Cardiac septum (tissue), 1 donor: ENCODE results near the gene SUPT3H. TPM values are rescaled to one million over a fixed set of nuclear protein-coding genes. Genes with fewer than 3 reads are reported as not detected.
"Not testable (repeated sequence)": the region's sequence is repeated elsewhere in the genome, so short reads cannot be mapped to it uniquely, and the experiment has no call there.

ENCODE experiments used
- DNase-seq: peaks from one replicate; pipeline ENCODE4 v3.0.0-alpha.2; 2020; ENCODE audit warnings: low spot score
- intact Hi-C: fragments of 100-400 bp; cut with DNase I; formaldehyde crosslinking; loops from one replicate; pipeline ENCODE4 v1.14.0; 2022
- total RNA-seq: library from RNA; stranded (reverse); fragmentation: NEBNext Ultra II Directional; extraction: Animal tissue kit (Norgen Biotek cat#: 25700); gene quantifications from one replicate; pipeline ENCODE4 v1.2.1, GENCODE V29; 2021
- donor health status: DM: no; HTN: no; CAD: no.

SUPT3H gene
- total RNA-seq, 1 donor from 2014 or later: 6.2 TPM

DNA sequence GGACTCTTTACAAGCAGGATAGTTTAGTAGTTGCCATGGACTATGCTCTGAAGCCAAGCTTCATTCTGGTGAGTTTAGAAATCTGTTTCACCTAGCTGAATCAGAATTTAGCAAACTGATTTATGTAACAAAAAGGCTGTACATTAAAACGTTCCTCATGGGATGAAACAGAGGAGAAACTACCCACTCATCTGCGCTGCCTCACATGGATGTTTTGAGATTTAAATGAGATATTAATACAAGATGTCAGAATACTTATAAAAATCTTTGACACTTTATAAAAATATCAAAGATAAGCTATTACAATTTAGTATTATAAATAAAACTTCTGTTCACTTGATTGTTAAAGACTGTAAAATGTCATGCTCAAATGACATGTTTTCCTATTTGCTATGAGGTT, 32.8 kb downstream of the SUPT3H start:
- intact Hi-C loops: no loop called here

GRCh38 chr6:45328523-45328922, 49.2 kb downstream of the SUPT3H start:
- intact Hi-C loops: loop anchor here (5.0 kb wide), 1 partner anchor 211 kb away; no protein-coding TSS in a partner anchor

More for the DNA sequence above, 32.8 kb downstream of the SUPT3H start:
- DNase-seq: no peak

GRCh38 chr6:45327956-45328522, 49.7 kb downstream of the SUPT3H start, which contains the start of gene RUNX2:
TSS of gene RUNX2 (plus strand) at chr6:45328330. CDS start at chr6:45328727, 397 bp downstream.
- no peak for DNase-seq
- intact Hi-C loops: loop anchor here (5.0 kb wide), 1 partner anchor 211 kb away; no protein-coding TSS in a partner anchor

More at GRCh38 chr6:45328523-45328922, 49.2 kb downstream of the SUPT3H start:
- DNase-seq: no peak

- intact Hi-C loops: loop anchor here (5.0 kb wide), 1 partner anchor 210 kb away; no protein-coding TSS in a partner anchor
- DNase-seq: no peak
Observed at GRCh38 chr6:45326698-45327417, 50.9 kb downstream of the SUPT3H start.

DNA sequence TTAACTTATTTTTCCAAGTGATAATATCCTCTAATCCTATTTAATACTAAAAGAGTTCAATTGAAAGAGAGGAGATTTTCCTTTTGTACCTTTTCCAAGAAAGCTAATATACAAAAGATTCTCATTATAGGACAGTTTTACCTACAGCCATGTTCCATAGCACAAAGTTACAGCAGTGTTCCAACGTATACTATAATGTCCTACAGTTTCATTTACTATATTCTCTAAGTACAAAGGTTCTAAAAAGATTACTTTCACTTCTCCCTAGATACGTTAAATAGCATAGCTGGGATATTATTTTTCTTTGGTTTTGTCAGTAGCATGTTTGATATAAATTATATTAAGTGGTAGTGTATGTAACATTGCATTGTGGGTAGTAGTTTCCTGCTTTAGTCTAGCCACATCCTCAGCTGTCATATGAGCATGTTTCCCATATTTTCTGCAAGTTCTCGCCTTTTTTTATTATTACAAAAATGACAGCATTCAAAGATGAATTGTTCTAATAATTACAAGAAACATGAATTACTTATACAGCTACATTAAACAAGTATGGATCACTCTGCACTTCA, 54.0 kb downstream of the SUPT3H start:
- intact Hi-C loops: no loop called here

GRCh38 chr6:45320349-45320748, 57.4 kb downstream of the SUPT3H start:
- DNase-seq: no peak
- intact Hi-C loops: no loop called here

More for the DNA sequence above, 54.0 kb downstream of the SUPT3H start:
- DNase-seq: no peak

DNA sequence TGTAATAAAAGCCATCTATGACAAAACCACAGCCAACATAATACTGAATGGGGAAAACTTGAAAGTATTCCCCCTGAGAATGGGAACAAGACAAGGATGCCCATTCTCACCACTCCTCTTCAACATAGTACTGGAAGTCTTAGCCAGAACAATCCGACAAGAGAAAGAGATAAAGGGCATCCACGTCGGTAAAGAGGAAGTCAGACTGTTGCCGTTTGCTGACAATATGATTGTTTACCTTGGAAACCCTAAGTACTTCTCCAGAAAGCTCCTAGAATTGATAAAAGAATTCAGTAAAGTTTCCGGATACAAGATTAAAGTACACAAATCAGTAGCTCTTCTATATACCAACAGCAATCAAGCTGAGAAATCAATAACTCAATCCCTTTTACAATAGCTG, 63.6 kb downstream of the SUPT3H start:
- intact Hi-C loops: no loop called here
- no peak for DNase-seq

DNA sequence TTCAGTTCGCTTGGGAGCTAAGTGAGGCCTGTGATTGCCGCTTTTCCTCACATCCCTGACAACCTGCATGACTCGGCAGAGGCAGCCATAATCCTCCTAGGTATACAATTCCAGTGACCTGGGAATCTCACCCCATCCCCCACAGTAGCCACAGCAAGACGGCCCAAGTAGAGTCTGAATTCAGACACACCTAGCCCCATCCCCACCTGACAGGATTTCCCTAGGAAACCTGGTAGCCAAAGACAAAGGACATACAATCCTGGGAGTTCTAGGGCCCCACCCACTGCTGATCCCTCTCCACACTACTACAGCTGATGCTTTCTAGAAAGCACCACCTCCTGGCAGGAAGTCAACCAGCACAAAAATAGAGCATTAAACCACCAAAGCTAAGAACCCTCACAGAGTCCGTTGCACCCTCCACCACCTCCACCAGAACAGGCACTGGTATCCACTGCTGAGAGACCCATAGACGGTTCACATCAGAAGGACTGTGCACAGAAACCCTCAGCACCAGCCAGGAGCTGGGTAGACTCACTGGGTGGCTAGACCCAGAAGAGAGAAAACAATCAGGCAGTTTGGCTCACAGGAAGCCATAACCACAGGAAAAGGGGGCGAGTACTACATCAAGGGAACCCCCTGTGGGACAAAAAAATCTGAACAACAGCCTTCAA, 67.5 kb downstream of the SUPT3H start:
- intact Hi-C loops: no loop called here
- DNase-seq: no peak

GRCh38 chr6:45305546-45305945, 72.2 kb downstream of the SUPT3H start:
- intact Hi-C loops: loop anchor here (10.0 kb wide), 1 partner anchor 399 kb away; no protein-coding TSS in a partner anchor
- DNase-seq: no peak

DNA sequence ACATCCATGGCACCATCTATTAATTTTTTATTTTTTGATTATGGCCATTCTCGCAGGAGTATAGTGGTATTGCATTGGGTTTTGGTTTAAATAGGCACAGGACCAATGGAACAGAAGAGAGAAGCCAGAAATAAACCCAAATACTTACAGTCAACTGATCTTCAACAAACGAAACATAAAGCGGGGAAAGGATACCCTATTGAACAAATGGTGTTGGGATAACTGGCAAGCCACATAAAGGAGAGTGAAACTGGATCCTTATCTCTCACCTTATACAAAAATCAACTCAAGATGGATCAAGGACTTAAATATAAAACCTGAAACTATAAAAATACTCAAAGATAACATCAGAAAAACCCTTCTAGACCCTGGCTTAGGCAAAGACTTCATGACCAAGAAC, 74.9 kb downstream of the SUPT3H start:
- DNase-seq: no peak
- intact Hi-C loops: loop anchor here (10.0 kb wide), 1 partner anchor 402 kb away; no protein-coding TSS in a partner anchor

DNA sequence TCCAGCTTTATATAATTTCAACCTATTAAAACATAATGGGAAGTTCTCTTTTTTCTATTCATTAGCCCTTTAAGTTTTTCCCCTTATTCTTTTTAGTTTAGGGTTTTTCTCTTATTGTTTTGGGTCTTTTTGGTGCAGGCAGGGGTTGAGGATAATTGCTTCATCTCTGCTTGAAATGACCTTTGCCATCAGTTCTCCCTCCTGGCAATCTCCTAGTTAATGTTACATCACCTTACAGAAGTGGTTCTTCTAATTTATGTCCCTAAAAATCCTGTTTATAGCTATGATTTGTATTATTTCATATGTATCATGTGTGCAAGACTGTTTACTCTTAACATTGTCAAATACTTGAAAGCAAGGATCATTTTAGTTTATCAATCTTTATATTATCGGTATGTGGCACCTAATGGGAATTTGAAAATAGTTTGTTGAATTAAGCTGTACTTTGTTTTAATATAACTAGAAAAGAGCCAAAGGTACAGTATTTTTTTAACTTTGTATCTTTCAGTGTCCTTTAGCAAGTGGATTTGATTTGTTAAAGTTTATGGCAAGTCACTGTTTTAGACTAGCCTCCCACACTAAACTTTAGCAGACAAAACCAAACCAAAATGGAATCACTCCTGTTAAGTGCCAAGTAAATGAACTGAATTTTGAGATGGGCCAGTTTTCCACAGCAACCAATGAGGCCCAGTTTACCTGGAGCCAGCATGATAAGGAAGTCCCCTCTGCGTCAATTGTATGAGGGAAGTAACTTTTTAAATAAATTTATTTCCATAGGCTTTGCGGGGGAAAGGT, 76.2 kb downstream of the SUPT3H start:
- intact Hi-C loops: loop anchor here (10.0 kb wide), 1 partner anchor 403 kb away; no protein-coding TSS in a partner anchor
- DNase-seq: no peak

- intact Hi-C loops: loop anchor here (10.0 kb wide), 1 partner anchor 404 kb away; no protein-coding TSS in a partner anchor
- no peak for DNase-seq
Observed at GRCh38 chr6:45300736-45301135, 77.0 kb downstream of the SUPT3H start.

- intact Hi-C loops: no loop called here
- no peak for DNase-seq
Observed at GRCh38 chr6:45299096-45299581, 78.6 kb downstream of the SUPT3H start.

GRCh38 chr6:45297320-45297719, 80.4 kb downstream of the SUPT3H start:
- intact Hi-C loops: no loop called here
- no peak for DNase-seq

- intact Hi-C loops, DNase-seq: not testable (repeated sequence)
Observed at GRCh38 chr6:45294065-45294701, 83.6 kb downstream of the SUPT3H start.

DNA sequence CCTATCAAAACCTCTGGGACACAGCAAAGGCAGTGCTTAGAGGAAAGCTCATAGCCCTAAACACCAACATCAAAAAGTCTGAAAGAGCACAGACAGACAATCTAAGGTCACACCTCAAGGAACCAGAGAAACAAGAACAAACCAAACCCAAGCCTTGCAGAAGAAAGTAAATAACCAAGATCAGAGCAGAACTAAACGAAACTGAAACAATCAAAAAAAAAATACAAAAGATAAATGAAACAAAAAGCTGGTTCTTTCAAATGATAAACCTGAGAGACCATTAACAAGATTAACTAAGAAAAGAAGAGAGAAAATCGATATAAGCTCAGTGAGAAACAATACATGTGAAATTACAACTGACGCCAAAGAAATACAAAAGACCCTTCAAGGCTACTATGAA, 84.4 kb downstream of the SUPT3H start:
- intact Hi-C loops: no loop called here
- DNase-seq: no peak

DNA sequence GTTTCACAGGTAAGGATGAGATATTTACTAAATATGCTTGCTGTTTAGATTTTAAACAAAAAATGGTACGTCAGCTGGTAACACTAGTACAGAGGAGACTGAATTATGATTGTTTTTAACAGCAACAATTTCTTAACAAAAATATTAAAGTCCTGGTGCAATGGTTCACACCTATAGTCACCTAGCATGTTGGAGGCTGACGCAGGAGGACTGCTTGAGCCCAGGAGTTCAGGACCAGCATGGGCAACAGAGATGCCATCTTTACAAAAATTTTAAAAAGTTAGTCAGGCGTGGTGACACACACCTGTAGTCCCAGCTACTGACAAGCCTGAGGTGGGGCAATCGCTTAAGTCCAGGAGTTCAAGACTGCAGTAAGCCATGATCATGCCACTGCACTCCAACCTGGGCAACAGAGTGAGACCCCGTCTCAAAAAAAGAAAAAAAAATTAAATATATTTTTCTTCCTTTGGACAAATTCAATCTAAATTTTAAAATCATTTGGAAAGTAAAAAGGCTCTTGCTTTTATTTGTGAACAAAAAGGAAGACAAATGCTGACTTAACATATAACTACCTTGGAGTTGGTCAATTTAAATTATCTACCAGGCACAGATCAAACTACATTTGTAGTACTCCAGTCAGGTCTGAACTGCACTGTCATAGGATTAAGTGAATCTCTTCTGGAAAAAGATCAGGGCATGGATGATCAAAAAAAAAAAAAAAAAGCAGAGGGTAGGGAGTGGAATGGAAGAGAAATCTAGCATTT, 87.8 kb downstream of the SUPT3H start:
- intact Hi-C loops: no loop called here
- DNase-seq: no peak

DNA sequence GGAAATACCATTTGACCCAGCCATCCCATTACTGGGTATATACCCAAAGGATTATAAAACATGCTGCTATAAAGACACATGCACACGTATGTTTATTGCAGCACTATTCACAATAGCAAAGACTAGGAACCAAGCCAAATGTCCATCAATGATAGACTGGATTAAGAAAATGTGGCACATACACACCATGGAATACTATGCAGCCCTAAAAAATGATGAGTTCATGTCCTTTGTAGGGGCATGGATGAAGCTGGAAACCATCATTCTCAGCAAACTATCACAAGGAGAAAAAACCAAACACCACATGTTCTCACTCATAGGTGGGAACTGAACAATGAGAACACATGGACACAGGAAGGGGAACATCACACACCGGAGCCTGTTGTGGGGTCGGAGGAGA, 91.0 kb downstream of the SUPT3H start:
- DNase-seq, intact Hi-C loops: not testable (repeated sequence)
